ENCODE data around the gene SETD1A. TPM values are rescaled to one million over a fixed set of nuclear protein-coding genes. Genes with fewer than 3 reads are reported as not detected.

SETD1A gene
- total and polyA plus RNA-seq, 9 of the 15 experiments (the other 6 are each of a cell fraction or from before 2014, with no cell fraction given) = 0.08 to 36.0 (median 4.2) TPM

DNA sequence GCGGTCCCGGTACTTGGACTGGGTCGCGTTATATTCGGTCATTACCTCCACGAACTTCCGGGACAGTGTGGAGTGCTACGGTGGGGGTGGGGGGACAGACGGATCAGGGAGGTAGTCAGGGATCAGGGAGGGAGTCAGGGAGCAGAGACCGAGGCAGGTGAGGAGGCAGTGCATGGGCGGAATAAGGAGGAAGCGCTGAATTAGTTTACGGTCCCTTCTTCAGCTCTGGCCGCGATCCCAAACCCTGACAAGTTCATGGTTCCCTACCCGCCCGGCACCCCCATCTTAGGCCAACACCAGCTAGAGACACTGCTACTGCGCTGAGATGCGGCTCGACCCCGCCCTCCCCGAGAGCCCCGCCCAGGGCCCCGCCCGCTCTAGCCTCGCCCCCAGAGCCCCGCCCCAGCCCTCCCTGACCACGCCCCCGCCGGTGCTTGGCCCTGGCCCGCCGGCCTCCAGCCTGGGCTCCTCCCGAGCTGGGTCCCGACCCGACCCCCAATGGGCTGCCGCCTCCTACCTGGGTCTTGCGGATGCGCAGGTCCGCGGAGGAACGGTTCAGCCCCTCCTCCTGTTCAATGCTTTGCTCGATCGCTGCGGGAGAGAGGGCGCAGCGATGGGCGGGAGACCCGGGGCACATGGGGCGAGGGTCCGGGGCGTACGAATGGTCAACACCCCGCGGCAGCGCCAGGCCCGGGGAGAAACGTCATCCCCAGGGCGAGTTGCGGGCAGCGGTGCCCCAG is 39.6 kb downstream of the SETD1A start (continued):
- TF ChIP-seq, protein P1, sequence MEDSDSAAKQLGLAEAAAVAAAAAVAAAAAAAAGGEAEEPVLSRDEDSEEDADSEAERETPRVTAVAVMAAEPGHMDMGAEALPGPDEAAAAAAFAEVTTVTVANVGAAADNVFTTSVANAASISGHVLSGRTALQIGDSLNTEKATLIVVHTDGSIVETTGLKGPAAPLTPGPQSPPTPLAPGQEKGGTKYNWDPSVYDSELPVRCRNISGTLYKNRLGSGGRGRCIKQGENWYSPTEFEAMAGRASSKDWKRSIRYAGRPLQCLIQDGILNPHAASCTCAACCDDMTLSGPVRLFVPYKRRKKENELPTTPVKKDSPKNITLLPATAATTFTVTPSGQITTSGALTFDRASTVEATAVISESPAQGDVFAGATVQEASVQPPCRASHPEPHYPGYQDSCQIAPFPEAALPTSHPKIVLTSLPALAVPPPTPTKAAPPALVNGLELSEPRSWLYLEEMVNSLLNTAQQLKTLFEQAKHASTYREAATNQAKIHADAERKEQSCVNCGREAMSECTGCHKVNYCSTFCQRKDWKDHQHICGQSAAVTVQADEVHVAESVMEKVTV (CRISPR knock-in tag; IDR thresholded peaks at IDR 0.05) = no peak
- TF ChIP-seq, protein P2, sequence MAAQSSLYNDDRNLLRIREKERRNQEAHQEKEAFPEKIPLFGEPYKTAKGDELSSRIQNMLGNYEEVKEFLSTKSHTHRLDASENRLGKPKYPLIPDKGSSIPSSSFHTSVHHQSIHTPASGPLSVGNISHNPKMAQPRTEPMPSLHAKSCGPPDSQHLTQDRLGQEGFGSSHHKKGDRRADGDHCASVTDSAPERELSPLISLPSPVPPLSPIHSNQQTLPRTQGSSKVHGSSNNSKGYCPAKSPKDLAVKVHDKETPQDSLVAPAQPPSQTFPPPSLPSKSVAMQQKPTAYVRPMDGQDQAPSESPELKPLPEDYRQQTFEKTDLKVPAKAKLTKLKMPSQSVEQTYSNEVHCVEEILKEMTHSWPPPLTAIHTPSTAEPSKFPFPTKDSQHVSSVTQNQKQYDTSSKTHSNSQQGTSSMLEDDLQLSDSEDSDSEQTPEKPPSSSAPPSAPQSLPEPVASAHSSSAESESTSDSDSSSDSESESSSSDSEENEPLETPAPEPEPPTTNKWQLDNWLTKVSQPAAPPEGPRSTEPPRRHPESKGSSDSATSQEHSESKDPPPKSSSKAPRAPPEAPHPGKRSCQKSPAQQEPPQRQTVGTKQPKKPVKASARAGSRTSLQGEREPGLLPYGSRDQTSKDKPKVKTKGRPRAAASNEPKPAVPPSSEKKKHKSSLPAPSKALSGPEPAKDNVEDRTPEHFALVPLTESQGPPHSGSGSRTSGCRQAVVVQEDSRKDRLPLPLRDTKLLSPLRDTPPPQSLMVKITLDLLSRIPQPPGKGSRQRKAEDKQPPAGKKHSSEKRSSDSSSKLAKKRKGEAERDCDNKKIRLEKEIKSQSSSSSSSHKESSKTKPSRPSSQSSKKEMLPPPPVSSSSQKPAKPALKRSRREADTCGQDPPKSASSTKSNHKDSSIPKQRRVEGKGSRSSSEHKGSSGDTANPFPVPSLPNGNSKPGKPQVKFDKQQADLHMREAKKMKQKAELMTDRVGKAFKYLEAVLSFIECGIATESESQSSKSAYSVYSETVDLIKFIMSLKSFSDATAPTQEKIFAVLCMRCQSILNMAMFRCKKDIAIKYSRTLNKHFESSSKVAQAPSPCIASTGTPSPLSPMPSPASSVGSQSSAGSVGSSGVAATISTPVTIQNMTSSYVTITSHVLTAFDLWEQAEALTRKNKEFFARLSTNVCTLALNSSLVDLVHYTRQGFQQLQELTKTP (IDR thresholded peaks at IDR 0.05; ENCODE audit: low read depth in 1 of 2, partially characterized antibody in 2 of 2) = peak in 1 of 2 experiments; percentile 56
- TF ChIP-seq NFRKB (IDR thresholded peaks at IDR 0.05; ENCODE audit: low read depth) = peak; percentile 89; the same call in 1 of the 2 replicates
- 0 out of 2 replicates have a peak, but pooled peaks have one; percentile 24 for TF ChIP-seq BRD4 (IDR thresholded peaks at IDR 0.05)
- no peak for TF ChIP-seq NEUROD1 (IDR thresholded peaks at IDR 0.05; ENCODE audit: borderline replicate concordance, low read depth, low read length, partially characterized antibody)
- peak; percentile 55; the same call in 1 of the 2 replicates for TF ChIP-seq MYC (IDR thresholded peaks at IDR 0.05; ENCODE audit: low read depth, low read length)
- TF ChIP-seq MYC (CRISPR knock-in tag; IDR thresholded peaks at IDR 0.05; ENCODE audit: borderline replicate concordance, low read depth) = no peak
- peak; percentile 19; the same call in 1 of the 2 replicates for TF ChIP-seq GABPB1 (CRISPR knock-in tag; IDR thresholded peaks at IDR 0.05)
- TF ChIP-seq POLR2A (conservative IDR thresholded peaks at IDR 0.05) = peak; percentile 90
- TF ChIP-seq POLR2B (IDR thresholded peaks at IDR 0.05; ENCODE audit: low read depth, partially characterized antibody) = peak; percentile 89
- TF ChIP-seq, protein P3, sequence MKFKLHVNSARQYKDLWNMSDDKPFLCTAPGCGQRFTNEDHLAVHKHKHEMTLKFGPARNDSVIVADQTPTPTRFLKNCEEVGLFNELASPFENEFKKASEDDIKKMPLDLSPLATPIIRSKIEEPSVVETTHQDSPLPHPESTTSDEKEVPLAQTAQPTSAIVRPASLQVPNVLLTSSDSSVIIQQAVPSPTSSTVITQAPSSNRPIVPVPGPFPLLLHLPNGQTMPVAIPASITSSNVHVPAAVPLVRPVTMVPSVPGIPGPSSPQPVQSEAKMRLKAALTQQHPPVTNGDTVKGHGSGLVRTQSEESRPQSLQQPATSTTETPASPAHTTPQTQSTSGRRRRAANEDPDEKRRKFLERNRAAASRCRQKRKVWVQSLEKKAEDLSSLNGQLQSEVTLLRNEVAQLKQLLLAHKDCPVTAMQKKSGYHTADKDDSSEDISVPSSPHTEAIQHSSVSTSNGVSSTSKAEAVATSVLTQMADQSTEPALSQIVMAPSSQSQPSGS (CRISPR knock-in tag; IDR thresholded peaks at IDR 0.05) = no peak
- peak; percentile 63; the same call in 1 of the 2 replicates for TF ChIP-seq ZBTB7A (IDR thresholded peaks at IDR 0.05; ENCODE audit: borderline replicate concordance, control insufficient read depth, low read depth, low read length)
- no peak for TF ChIP-seq EP300 (IDR thresholded peaks at IDR 0.05; ENCODE audit: low read length)
- no peak for TF ChIP-seq ZNF408 (CRISPR knock-in tag; IDR thresholded peaks at IDR 0.05; ENCODE audit: low read depth)
